Measurements from ENCODE around the gene JAKMIP3.

The JAKMIP3 gene

DNA sequence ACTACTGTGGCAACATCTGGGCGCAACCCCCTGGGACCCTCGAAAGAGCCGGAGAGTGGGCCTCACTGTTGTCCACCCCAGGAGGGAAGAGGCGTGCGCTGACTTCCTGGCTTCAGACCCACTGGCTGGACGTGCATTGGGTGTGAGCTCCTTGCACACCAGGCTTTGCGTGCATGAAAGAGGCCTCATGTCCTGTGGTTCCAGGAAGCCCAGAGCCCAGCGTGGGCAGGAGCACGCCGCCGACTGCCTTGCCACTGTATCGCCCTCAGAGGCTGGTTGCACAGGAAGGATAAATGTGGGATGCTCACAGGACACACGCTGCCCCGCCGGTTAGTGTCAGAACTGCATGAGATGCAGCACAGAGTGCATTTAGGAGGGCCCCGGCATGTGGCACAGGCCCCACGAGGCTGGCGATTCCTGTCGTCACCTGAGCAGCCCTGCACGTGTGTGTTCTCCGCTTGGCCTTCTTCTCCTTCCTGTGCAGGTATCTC is 8.5 kb upstream of the JAKMIP3 start:
- no peak overlapping the region for H3K4me3 ChIP-seq (ENCODE audit: insufficient read depth, low read depth, low read length, poor library complexity, severe bottlenecking)

GRCh38 chr10:132058111-132058745 is 7.5 kb upstream of the JAKMIP3 start:
- Histone ChIP-seq H3K27ac (ENCODE audit: insufficient read depth, low read length, poor library complexity, severe bottlenecking) (no peak overlapping the region), H3K4me3 (ENCODE audit: insufficient read depth, low read depth, low read length, poor library complexity, severe bottlenecking) (no peak overlapping the region), H3K9me3 (ENCODE audit: control insufficient read depth, low read length) (no peaks in the 10 kb centered on the region), H3K36me3 (ENCODE audit: control insufficient read depth, insufficient read depth, low read length) (no peaks in the 10 kb centered on the region), H3K27me3 (replicated peaks; ENCODE audit: control insufficient read depth, insufficient read depth, low read length, poor library complexity, severe bottlenecking) (no peaks in the 10 kb centered on the region), H3K4me1 (ENCODE audit: control insufficient read depth, insufficient read depth, low read length, poor library complexity, severe bottlenecking) (no peaks in the 10 kb centered on the region)
- DNase-seq, result no peak

More for the DNA sequence above, 8.5 kb upstream of the JAKMIP3 start:
- H3K27ac ChIP-seq (ENCODE audit: insufficient read depth, low read length, poor library complexity, severe bottlenecking), result no peak overlapping the region
- no peaks in the 10 kb centered on the region for H3K27me3 ChIP-seq (replicated peaks; ENCODE audit: control insufficient read depth, insufficient read depth, low read length, poor library complexity, severe bottlenecking)
- no peaks in the 10 kb centered on the region for H3K4me1 ChIP-seq (ENCODE audit: control insufficient read depth, insufficient read depth, low read length, poor library complexity, severe bottlenecking)
- H3K36me3 ChIP-seq (ENCODE audit: control insufficient read depth, insufficient read depth, low read length), result no peaks in the 10 kb centered on the region
- no peak for DNase-seq
- H3K9me3 ChIP-seq (ENCODE audit: control insufficient read depth, low read length), result peaks cover 6% of the 10 kb centered on the region

DNA sequence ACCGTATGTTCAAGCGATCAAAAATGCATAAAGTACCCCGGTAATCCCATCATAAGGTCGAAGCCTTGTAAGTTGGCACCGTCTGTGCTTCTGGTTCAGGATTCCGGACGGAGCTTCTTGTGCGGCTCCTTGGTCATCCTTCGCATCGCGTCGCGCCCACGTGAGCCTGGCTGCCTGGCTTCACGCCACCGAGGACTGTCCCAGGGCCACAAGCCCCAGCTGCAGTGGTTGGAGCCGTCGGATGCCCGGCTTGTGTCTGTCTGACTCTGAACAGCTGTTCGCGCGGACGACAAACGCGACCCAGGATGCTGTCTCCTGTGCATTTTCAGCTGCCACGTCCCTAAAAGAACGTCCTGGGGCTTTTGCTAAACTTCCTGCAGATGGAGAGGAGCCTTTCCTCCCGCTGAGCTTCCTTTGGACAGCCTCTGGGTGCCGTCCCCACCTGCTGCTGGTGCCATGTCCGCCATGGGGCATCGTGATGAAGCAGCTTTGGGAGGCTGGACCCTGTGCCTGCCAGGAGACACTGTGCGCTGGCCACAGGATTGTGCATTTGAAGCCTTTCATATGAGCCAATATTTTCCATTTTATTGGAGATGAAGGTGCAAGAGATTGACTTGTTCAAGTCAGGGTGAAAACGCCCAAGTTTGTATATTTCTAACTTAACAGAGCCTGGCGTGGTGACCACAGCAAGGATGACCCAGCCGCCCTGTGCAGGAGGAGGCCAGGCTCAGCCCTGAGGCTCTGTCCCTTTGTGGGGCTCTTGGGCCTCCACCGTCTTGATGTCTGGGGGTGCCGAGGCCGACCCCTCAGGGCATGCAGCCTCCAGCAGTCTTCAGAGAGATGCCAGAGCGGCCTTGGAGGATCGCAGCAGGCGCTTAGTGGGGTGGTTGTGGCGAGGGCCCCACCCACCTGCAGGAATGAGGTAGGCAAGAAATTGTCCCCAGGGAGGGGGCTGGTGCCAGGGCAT is 6.7 kb upstream of the JAKMIP3 start:
- no peaks in the 10 kb centered on the region for H3K9me3 ChIP-seq (ENCODE audit: control insufficient read depth, low read length)
- no peaks in the 10 kb centered on the region for H3K27me3 ChIP-seq (replicated peaks; ENCODE audit: control insufficient read depth, insufficient read depth, low read length, poor library complexity, severe bottlenecking)
- no peak for DNase-seq
- H3K4me1 ChIP-seq (ENCODE audit: control insufficient read depth, insufficient read depth, low read length, poor library complexity, severe bottlenecking), result no peaks in the 10 kb centered on the region
- H3K36me3 ChIP-seq (ENCODE audit: control insufficient read depth, insufficient read depth, low read length), result no peaks in the 10 kb centered on the region
- H3K4me3 ChIP-seq (ENCODE audit: insufficient read depth, low read depth, low read length, poor library complexity, severe bottlenecking), result no peak overlapping the region
- no peak overlapping the region for H3K27ac ChIP-seq (ENCODE audit: insufficient read depth, low read length, poor library complexity, severe bottlenecking)

- no peaks in the 10 kb centered on the region for H3K9me3 ChIP-seq (ENCODE audit: control insufficient read depth, low read length)
- H3K36me3 ChIP-seq (ENCODE audit: control insufficient read depth, insufficient read depth, low read length), result no peaks in the 10 kb centered on the region
- H3K4me3 ChIP-seq (ENCODE audit: insufficient read depth, low read depth, low read length, poor library complexity, severe bottlenecking), result no peak overlapping the region
- DNase-seq, result no peak
- H3K27ac ChIP-seq (ENCODE audit: insufficient read depth, low read length, poor library complexity, severe bottlenecking), result no peak overlapping the region
- H3K27me3 ChIP-seq (replicated peaks; ENCODE audit: control insufficient read depth, insufficient read depth, low read length, poor library complexity, severe bottlenecking), result no peaks in the 10 kb centered on the region
- no peaks in the 10 kb centered on the region for H3K4me1 ChIP-seq (ENCODE audit: control insufficient read depth, insufficient read depth, low read length, poor library complexity, severe bottlenecking)
These were observed 5.8 kb upstream of the JAKMIP3 start for GRCh38 chr10:132059760-132060508.

DNA sequence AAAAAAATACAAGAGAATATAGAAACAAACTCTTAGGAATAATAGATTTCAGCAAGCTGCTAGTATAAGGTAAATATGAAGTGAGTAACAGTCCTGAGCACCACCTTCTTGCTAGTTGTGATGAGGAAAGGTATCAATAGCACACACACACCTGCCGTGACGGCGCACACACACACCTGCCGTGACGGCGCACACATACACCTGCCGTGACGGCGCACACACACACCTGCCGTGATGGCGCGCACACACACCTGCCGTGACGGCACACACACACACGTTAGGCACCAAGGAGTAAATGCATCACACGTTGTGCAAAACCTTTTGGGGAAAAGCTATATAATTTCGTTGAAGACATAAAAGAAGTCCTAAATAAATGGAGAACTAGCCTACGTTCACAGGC is 4.7 kb upstream of the JAKMIP3 start:
- Histone ChIP-seq H3K36me3 (ENCODE audit: control insufficient read depth, insufficient read depth, low read length) (no peaks in the 10 kb centered on the region), H3K9me3 (ENCODE audit: control insufficient read depth, low read length) (no peaks in the 10 kb centered on the region), H3K4me3 (ENCODE audit: insufficient read depth, low read depth, low read length, poor library complexity, severe bottlenecking) (no peak overlapping the region), H3K27ac (ENCODE audit: insufficient read depth, low read length, poor library complexity, severe bottlenecking) (no peak overlapping the region), H3K4me1 (ENCODE audit: control insufficient read depth, insufficient read depth, low read length, poor library complexity, severe bottlenecking) (no peaks in the 10 kb centered on the region), H3K27me3 (replicated peaks; ENCODE audit: control insufficient read depth, insufficient read depth, low read length, poor library complexity, severe bottlenecking) (no peaks in the 10 kb centered on the region)
- DNase-seq, result no peak

DNA sequence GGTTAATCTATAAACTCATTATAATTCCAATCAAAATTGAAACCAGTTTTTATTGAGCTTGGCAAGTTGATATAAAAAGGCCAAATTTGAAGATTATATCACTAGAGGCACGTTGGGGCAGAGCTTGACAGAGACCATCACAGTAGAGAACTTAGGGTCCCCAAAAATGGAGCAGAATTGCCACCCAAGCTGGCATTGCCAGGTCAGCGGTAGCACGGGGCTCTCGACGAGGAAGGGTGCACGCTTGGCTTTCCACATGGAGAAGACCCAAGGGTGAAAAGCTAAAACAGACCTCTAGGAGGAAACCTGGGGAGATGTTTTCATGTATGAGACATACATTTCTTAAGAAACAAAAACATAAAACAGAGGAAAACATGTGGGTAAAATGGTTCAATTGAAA is 4.3 kb upstream of the JAKMIP3 start:
- Histone ChIP-seq H3K4me1 (ENCODE audit: control insufficient read depth, insufficient read depth, low read length, poor library complexity, severe bottlenecking) (no peaks in the 10 kb centered on the region), H3K27me3 (replicated peaks; ENCODE audit: control insufficient read depth, insufficient read depth, low read length, poor library complexity, severe bottlenecking) (no peaks in the 10 kb centered on the region), H3K27ac (ENCODE audit: insufficient read depth, low read length, poor library complexity, severe bottlenecking) (no peak overlapping the region), H3K4me3 (ENCODE audit: insufficient read depth, low read depth, low read length, poor library complexity, severe bottlenecking) (no peak overlapping the region), H3K9me3 (ENCODE audit: control insufficient read depth, low read length) (no peaks in the 10 kb centered on the region), H3K36me3 (ENCODE audit: control insufficient read depth, insufficient read depth, low read length) (no peaks in the 10 kb centered on the region)
- DNase-seq, result no peak

- Histone ChIP-seq H3K27me3 (replicated peaks; ENCODE audit: control insufficient read depth, insufficient read depth, low read length, poor library complexity, severe bottlenecking) (no peaks in the 10 kb centered on the region), H3K36me3 (ENCODE audit: control insufficient read depth, insufficient read depth, low read length) (no peaks in the 10 kb centered on the region), H3K9me3 (ENCODE audit: control insufficient read depth, low read length) (no peaks in the 10 kb centered on the region), H3K4me3 (ENCODE audit: insufficient read depth, low read depth, low read length, poor library complexity, severe bottlenecking) (no peak overlapping the region), H3K4me1 (ENCODE audit: control insufficient read depth, insufficient read depth, low read length, poor library complexity, severe bottlenecking) (no peaks in the 10 kb centered on the region), H3K27ac (ENCODE audit: insufficient read depth, low read length, poor library complexity, severe bottlenecking) (no peak overlapping the region)
- no peak for DNase-seq
These were observed 3.6 kb upstream of the JAKMIP3 start for GRCh38 chr10:132062116-132062515.

- no peak for DNase-seq
- Histone ChIP-seq H3K4me3 (ENCODE audit: insufficient read depth, low read depth, low read length, poor library complexity, severe bottlenecking) (no peak overlapping the region), H3K4me1 (ENCODE audit: control insufficient read depth, insufficient read depth, low read length, poor library complexity, severe bottlenecking) (no peaks in the 10 kb centered on the region), H3K9me3 (ENCODE audit: control insufficient read depth, low read length) (no peaks in the 10 kb centered on the region), H3K36me3 (ENCODE audit: control insufficient read depth, insufficient read depth, low read length) (no peaks in the 10 kb centered on the region), H3K27ac (ENCODE audit: insufficient read depth, low read length, poor library complexity, severe bottlenecking) (no peak overlapping the region), H3K27me3 (replicated peaks; ENCODE audit: control insufficient read depth, insufficient read depth, low read length, poor library complexity, severe bottlenecking) (no peaks in the 10 kb centered on the region)
These were observed 2.9 kb upstream of the JAKMIP3 start for GRCh38 chr10:132062641-132063390.

DNA sequence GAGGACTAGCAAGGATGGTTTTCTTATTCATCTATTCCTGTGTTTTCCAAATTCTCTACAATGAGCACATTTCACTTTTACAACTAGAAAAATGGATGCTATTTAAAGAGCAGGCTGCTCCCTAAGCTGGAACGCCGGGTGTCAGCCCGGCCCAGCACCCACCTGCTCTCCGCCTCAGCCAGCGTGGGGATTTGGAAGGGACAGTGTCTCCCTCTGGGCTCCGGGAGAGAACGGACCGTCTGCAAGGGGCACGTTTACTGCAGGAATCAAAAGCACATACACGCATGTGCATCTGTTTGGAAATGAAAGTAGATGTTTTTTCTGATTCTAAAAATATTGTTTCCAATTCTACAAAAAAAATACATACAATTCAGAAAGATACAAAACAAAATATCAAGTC is 2.3 kb upstream of the JAKMIP3 start:
- DNase-seq, result no peak
- Histone ChIP-seq H3K27me3 (replicated peaks; ENCODE audit: control insufficient read depth, insufficient read depth, low read length, poor library complexity, severe bottlenecking) (no peaks in the 10 kb centered on the region), H3K9me3 (ENCODE audit: control insufficient read depth, low read length) (no peaks in the 10 kb centered on the region), H3K36me3 (ENCODE audit: control insufficient read depth, insufficient read depth, low read length) (no peaks in the 10 kb centered on the region), H3K27ac (ENCODE audit: insufficient read depth, low read length, poor library complexity, severe bottlenecking) (no peak overlapping the region), H3K4me1 (ENCODE audit: control insufficient read depth, insufficient read depth, low read length, poor library complexity, severe bottlenecking) (no peaks in the 10 kb centered on the region), H3K4me3 (ENCODE audit: insufficient read depth, low read depth, low read length, poor library complexity, severe bottlenecking) (no peak overlapping the region)
